SU-DHL-6 (cell line): ENCODE results near the gene SUSD3.

ENCODE experiments used
- H2AFZ ChIP-seq: fragments of 200-600 bp; sonication (generic); 2 replicates; pipeline ENCODE4 v1.6.1; 2014; ENCODE audit warnings: low read depth, mild to moderate bottlenecking, moderate library complexity, mixed read lengths, antibody characterized with exemption, low read length; ENCODE audit not compliant: severe bottlenecking
- H3F3A ChIP-seq: fragments of 200-600 bp; shearing (Covaris generic); 2 replicates; pipeline ENCODE4 v1.6.0; 2016; ENCODE audit warnings: antibody characterized with exemption, mild to moderate bottlenecking; ENCODE audit not compliant: insufficient read depth
- H3K27ac ChIP-seq: fragments of 200-600 bp; sonication (generic); 2 replicates; pipeline ENCODE4 v1.5.1; 2016; ENCODE audit warnings: low read depth, mild to moderate bottlenecking, low read length, moderate library complexity, mixed read lengths
- H3K27me3 ChIP-seq: fragments of 200-600 bp; sonication (generic), shearing (Covaris generic); 2 replicates; pipeline ENCODE4 v1.6.0; 2014; ENCODE audit warnings: mild to moderate bottlenecking, low read length
- H3K36me3 ChIP-seq: fragments of 200-600 bp; sonication (generic); 2 replicates; pipeline ENCODE4 v1.6.1; 2014; ENCODE audit warnings: mild to moderate bottlenecking, low read length, mixed read lengths
- H3K4me2 ChIP-seq: fragments of 300-600, 200-600 bp; shearing (Covaris generic), sonication (generic); 2 replicates; pipeline ENCODE4 v1.6.0; 2014; ENCODE audit warnings: low read length, low read depth, mild to moderate bottlenecking; ENCODE audit not compliant: poor library complexity, severe bottlenecking
- H3K4me3 ChIP-seq: fragments of 200-600 bp; sonication (generic); 2 replicates; pipeline ENCODE4 v1.5.1; 2014; ENCODE audit warnings: antibody characterized with exemption, low read length, mild to moderate bottlenecking, mixed read lengths; ENCODE audit not compliant: insufficient read depth, poor library complexity, severe bottlenecking
- H3K79me2 ChIP-seq: fragments of 200-600 bp; sonication (generic); 2 replicates; pipeline ENCODE4 v1.6.1; 2014; ENCODE audit warnings: mild to moderate bottlenecking, low read length, moderate library complexity; ENCODE audit not compliant: insufficient read depth
- H3K9ac ChIP-seq: fragments of 200-600 bp; sonication (generic); 2 replicates; pipeline ENCODE4 v1.7.0; 2014; ENCODE audit warnings: mild to moderate bottlenecking, low read length
- H3K9me2 ChIP-seq: fragments of 200-600 bp; sonication (generic); replicated peaks from 2 replicates; pipeline ENCODE4 v1.6.1; 2014; ENCODE audit warnings: low read length; ENCODE audit not compliant: insufficient read depth
- H3K9me3 ChIP-seq: fragments of 200-600 bp; sonication (generic); 2 replicates; pipeline ENCODE4 v1.6.1; 2014; ENCODE audit warnings: low read length, mixed read lengths; ENCODE audit not compliant: insufficient read depth
- H4K20me1 ChIP-seq: fragments of 200-600 bp; sonication (generic); 2 replicates; pipeline ENCODE4 v1.6.1; 2014; ENCODE audit warnings: low read depth, mild to moderate bottlenecking, antibody characterized with exemption, low read length, moderate library complexity, mixed read lengths
- EZH2phosphoT487 ChIP-seq: fragments of 200-600 bp; sonication (generic), shearing (Covaris generic); conservative IDR thresholded peaks from 2 replicates; pipeline ENCODE4 v1.6.1; 2018; ENCODE audit warnings: mild to moderate bottlenecking, antibody characterized with exemption, low read length, moderate library complexity, mixed read lengths
- TF ChIP-seq, protein P1 (sequence below): fragments of 200-600 bp; sonication (generic); IDR thresholded peaks from one replicate; pipeline ENCODE4 v1.5.1; 2017; ENCODE audit warnings: antibody characterized with exemption, mild to moderate bottlenecking, low read length, moderate library complexity; ENCODE audit not compliant: insufficient read depth, poor library complexity, severe bottlenecking

Gene SUSD3

DNA sequence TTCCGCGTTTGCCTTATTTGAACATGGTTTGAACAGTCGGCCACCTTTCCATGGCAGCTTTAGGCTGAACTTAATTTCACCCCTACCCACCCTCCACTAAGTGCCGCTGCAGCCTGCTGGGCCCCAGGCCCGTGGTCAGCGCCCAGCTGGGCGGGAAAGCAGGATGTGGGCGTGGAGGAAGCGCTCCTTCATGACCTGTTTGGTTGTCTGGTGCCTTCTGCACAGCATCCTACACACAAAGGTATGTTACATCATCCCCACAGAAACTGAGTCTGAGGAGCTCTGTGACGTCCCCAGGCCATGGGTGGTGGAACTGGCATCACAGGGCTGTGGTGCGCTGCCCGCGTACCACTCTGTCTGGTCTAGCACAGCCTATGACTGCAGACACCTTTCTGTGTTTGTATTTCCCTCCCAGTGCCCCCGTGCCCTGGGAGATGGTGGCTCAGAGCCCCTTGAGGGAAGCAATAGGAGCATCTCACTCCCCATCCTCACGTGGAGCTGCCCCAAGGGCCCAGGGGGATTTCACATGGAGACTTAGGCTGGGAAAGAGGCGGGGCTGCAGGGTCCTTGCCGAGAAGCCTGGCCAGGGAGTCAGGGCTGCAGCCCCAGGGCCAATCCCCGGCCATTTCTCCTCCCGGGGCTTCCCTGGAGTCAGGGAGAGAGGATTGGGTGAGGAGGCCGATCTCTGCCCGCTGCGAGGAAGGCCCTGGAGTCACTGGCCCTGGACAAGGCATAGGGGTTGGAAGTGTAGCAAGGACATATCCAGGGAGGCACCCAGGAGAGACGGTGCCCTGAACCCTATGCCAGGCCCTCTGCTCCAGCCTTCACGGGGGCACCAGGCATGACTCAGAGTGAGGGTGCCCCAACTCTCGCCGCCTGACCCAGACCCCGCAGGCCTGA is 37.5 kb upstream of the SUSD3 start:
- H4K20me1 ChIP-seq = no peaks in the 10 kb centered on the region
- H3F3A ChIP-seq = no peaks in the 10 kb centered on the region
- no peak overlapping the region for H3K9ac ChIP-seq
- H3K27me3 ChIP-seq = no peaks in the 10 kb centered on the region
- TF ChIP-seq, protein P1, sequence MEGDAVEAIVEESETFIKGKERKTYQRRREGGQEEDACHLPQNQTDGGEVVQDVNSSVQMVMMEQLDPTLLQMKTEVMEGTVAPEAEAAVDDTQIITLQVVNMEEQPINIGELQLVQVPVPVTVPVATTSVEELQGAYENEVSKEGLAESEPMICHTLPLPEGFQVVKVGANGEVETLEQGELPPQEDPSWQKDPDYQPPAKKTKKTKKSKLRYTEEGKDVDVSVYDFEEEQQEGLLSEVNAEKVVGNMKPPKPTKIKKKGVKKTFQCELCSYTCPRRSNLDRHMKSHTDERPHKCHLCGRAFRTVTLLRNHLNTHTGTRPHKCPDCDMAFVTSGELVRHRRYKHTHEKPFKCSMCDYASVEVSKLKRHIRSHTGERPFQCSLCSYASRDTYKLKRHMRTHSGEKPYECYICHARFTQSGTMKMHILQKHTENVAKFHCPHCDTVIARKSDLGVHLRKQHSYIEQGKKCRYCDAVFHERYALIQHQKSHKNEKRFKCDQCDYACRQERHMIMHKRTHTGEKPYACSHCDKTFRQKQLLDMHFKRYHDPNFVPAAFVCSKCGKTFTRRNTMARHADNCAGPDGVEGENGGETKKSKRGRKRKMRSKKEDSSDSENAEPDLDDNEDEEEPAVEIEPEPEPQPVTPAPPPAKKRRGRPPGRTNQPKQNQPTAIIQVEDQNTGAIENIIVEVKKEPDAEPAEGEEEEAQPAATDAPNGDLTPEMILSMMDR = no peak
- TF ChIP-seq EZH2phosphoT487 = no peak
- no peaks in the 10 kb centered on the region for H3K9me2 ChIP-seq
- H3K4me2 ChIP-seq = no peak overlapping the region
- no peak overlapping the region for H3K4me3 ChIP-seq
- no peaks in the 10 kb centered on the region for H3K79me2 ChIP-seq
- no peak overlapping the region for H3K27ac ChIP-seq
- no peaks in the 10 kb centered on the region for H3K9me3 ChIP-seq
- H3K36me3 ChIP-seq = no peaks in the 10 kb centered on the region
- no peak overlapping the region for H2AFZ ChIP-seq

DNA sequence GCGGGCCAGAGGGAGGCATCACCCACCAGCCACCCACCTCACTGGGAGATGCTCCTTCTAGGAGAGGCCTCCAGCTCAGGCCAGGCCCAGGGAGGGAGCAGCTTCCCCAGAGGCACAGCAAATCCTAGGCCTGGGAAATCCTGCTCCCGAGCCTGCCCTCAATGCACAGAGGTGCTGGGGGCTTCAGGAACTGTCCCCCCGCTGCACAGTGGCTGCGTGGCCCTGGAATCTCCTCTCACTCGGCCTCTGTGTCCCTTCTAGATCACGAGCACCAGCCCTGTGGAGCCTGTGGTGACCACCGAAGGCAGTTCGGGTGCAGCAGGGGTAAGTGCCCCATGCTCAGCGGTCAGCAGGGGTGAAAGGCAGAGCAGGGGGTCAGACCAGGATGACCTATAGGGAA is 36.4 kb upstream of the SUSD3 start:
- Histone ChIP-seq H3K9me3 (no peaks in the 10 kb centered on the region), H3K4me3 (no peak overlapping the region), H3K9me2 (no peaks in the 10 kb centered on the region), H2AFZ (no peak overlapping the region), H3K36me3 (no peaks in the 10 kb centered on the region), H4K20me1 (no peaks in the 10 kb centered on the region), H3K4me2 (no peak overlapping the region), H3F3A (no peaks in the 10 kb centered on the region), H3K27ac (no peak overlapping the region), H3K27me3 (no peaks in the 10 kb centered on the region), H3K79me2 (no peaks in the 10 kb centered on the region), H3K9ac (no peak overlapping the region)
- TF ChIP-seq, protein P1 = no peak
- TF ChIP-seq EZH2phosphoT487 = no peak

- no peaks in the 10 kb centered on the region for H3K79me2 ChIP-seq
- no peaks in the 10 kb centered on the region for H3K27me3 ChIP-seq
- no peak for TF ChIP-seq EZH2phosphoT487
- TF ChIP-seq, protein P1 = no peak
- no peaks in the 10 kb centered on the region for H3K9me3 ChIP-seq
- no peaks in the 10 kb centered on the region for H3K36me3 ChIP-seq
- H3K27ac ChIP-seq = no peak overlapping the region
- H4K20me1 ChIP-seq = no peaks in the 10 kb centered on the region
- H3K9ac ChIP-seq = no peak overlapping the region
- H3K9me2 ChIP-seq = no peaks in the 10 kb centered on the region
- H3K4me2 ChIP-seq = no peak overlapping the region
- H2AFZ ChIP-seq = no peak overlapping the region
- no peak overlapping the region for H3K4me3 ChIP-seq
- H3F3A ChIP-seq = no peaks in the 10 kb centered on the region
These were observed 35.6 kb upstream of the SUSD3 start for GRCh38 chr9:93022721-93023520.
